Cardiac muscle cell (in vitro differentiated cells and primary cell): ENCODE data around the gene BHLHE23. TPM values are rescaled to one million over a fixed set of nuclear protein-coding genes. Genes with fewer than 3 reads are reported as not detected.

ENCODE experiments used
- DNase-seq, 2 donors: peaks; one replicate each; pipeline versions ENCODE4 v3.0.0 to v3.0.0-alpha.2; 2010 to 2017; ENCODE audit warnings: low read depth in 1 of 2, low spot score in 1 of 2
- H3K27ac ChIP-seq: fragments of 200-600 bp; sonication (generic); 2 replicates; pipeline ENCODE4 v1.5.1; 2016
- H3K27me3 ChIP-seq: fragments of 200-600 bp; sonication (generic); 2 replicates; pipeline ENCODE4 v1.6.0; 2016; ENCODE audit warnings: control low read depth
- H3K36me3 ChIP-seq: fragments of 200-600 bp; sonication (generic); 2 replicates; pipeline ENCODE4 v1.5.1; 2016; ENCODE audit warnings: control low read depth
- H3K4me1 ChIP-seq: fragments of 200-600 bp; sonication (generic); 2 replicates; pipeline ENCODE4 v1.8.1; 2017; ENCODE audit warnings: low read depth, mild to moderate bottlenecking, mixed run types
- H3K4me3 ChIP-seq: fragments of 200-600 bp; sonication (generic); 2 replicates; pipeline ENCODE4 v1.5.1; 2016; ENCODE audit warnings: mild to moderate bottlenecking
- H3K9me3 ChIP-seq: fragments of 200-600 bp; sonication (generic); 2 replicates; pipeline ENCODE4 v1.5.1; 2017; ENCODE audit warnings: low read depth, mild to moderate bottlenecking, control low read depth
- CTCF ChIP-seq: IDR thresholded peaks from 2 replicates; pipeline ENCODE4 v1.5.1; 2012; ENCODE audit warnings: low read depth, mild to moderate bottlenecking, low read length
- polyA plus RNA-seq: library from polyadenylated mRNA; unstranded; fragments of >200 nt; fragmentation: Nextera tagmentation; extraction: Ambion mirVana; gene quantifications from 2 replicates; pipeline ENCODE4 v1.2.1, GENCODE V29; 2016
- total RNA-seq: library from RNA; depleted of rRNA; stranded (reverse); fragments of >200 nt; gene quantifications from 2 replicates; pipeline ENCODE4 v1.2.3, GENCODE V29; 2016

The BHLHE23 gene
- total RNA-seq (not detected in 2 replicates), polyA plus RNA-seq (not detected in 2 replicates)

GRCh38 chr20:63006540-63007359 lies at the start of gene BHLHE23:
BHLHE23 (minus strand) TSS chr20:63006964; CDS start chr20:63006774, 190 bp downstream.
- Histone ChIP-seq H3K27ac (no peak within 1 kb of the TSS), H3K4me3 (peak within 1 kb of the TSS; percentile 18), H3K27me3 (peaks cover 100% of the 10 kb centered on the region), H3K36me3 (no peaks in the 10 kb centered on the region), H3K4me1 (peaks cover 3% of the 10 kb centered on the region), H3K9me3 (no peaks in the 10 kb centered on the region)
- no peak for TF ChIP-seq CTCF
- DNase-seq: peak; percentile 12 to 46

GRCh38 chr20:63055575-63056235 lies 48.9 kb upstream of the BHLHE23 start:
- DNase-seq: no peak
- H3K9me3 ChIP-seq: no peaks in the 10 kb centered on the region
- no peak overlapping the region for H3K4me3 ChIP-seq
- no peak for TF ChIP-seq CTCF
- peaks cover 21% of the 10 kb centered on the region for H3K27me3 ChIP-seq
- H3K27ac ChIP-seq: no peak overlapping the region
- H3K4me1 ChIP-seq: no peaks in the 10 kb centered on the region
- no peaks in the 10 kb centered on the region for H3K36me3 ChIP-seq

- H3K27me3 ChIP-seq: peaks cover 23% of the 10 kb centered on the region
- H3K4me1 ChIP-seq: no peaks in the 10 kb centered on the region
- H3K9me3 ChIP-seq: no peaks in the 10 kb centered on the region
- DNase-seq: no peak
- H3K27ac ChIP-seq: no peak overlapping the region
- no peaks in the 10 kb centered on the region for H3K36me3 ChIP-seq
- no peak for TF ChIP-seq CTCF
- H3K4me3 ChIP-seq: no peak overlapping the region
These were observed 48.0 kb upstream of the BHLHE23 start for GRCh38 chr20:63054681-63055240.

- Histone ChIP-seq H3K27me3 (peaks cover 23% of the 10 kb centered on the region), H3K9me3 (no peaks in the 10 kb centered on the region), H3K4me1 (no peaks in the 10 kb centered on the region), H3K27ac (no peak overlapping the region), H3K4me3 (no peak overlapping the region), H3K36me3 (no peaks in the 10 kb centered on the region)
- no peak for DNase-seq
- no peak for TF ChIP-seq CTCF
These were observed 47.3 kb upstream of the BHLHE23 start for GRCh38 chr20:63054103-63054474.

GRCh38 chr20:63053432-63054102 lies 46.8 kb upstream of the BHLHE23 start:
- no peak for DNase-seq
- Histone ChIP-seq H3K4me3 (no peak overlapping the region), H3K27me3 (peaks cover 18% of the 10 kb centered on the region), H3K4me1 (no peaks in the 10 kb centered on the region), H3K9me3 (no peaks in the 10 kb centered on the region), H3K36me3 (no peaks in the 10 kb centered on the region), H3K27ac (no peak overlapping the region)
- no peak for TF ChIP-seq CTCF
